ENCODE results near the gene APOA4. TPM values are rescaled to one million over a fixed set of nuclear protein-coding genes. Genes with fewer than 3 reads are reported as not detected.

APOA4 gene
- polyA plus RNA-seq, 1 of the 3 experiments (the other 2 are of a cell fraction), result not detected

- peaks cover 0 to 30% of the 10 kb centered on the region in 2 experiments; a peak in 1 of 4 replicates for H3K4me1 ChIP-seq (ENCODE audit: control insufficient read depth in 1 of 2, insufficient read depth in 2 of 2, low read depth in 1 of 2, low read length in 1 of 2)
- peak; percentile 76 for DNase-seq
- H4K20me1 ChIP-seq (ENCODE audit: insufficient read depth), result no peaks in the 10 kb centered on the region
- no peak overlapping the region for H3K4me2 ChIP-seq
- 67% methylated on average over 11 of the region's 16 CpGs for WGBS (ENCODE audit: low lambda C conversion rate)
- no peaks in the 10 kb centered on the region for H3K9me2 ChIP-seq
- H3K27me3 ChIP-seq (ENCODE audit: insufficient read depth), result no peaks in the 10 kb centered on the region
- ChIA-PET POLR2A (interaction anchor here (0.9 kb wide), 1 partner anchor 41 kb away, joined by 4 read pairs; the partner anchor contains the start of gene ZPR1), CTCF (interaction anchor here (0.8 to 1.9 kb wide), 5 partner anchors 12 to 277 kb away, joined by 3 to 9 read pairs (median 4); partner anchors contain the start of gene APOA5)
- H3K36me3 ChIP-seq (replicated peaks in 1 of 2; ENCODE audit: control insufficient read depth in 1 of 2, insufficient read depth in 2 of 2, low read length in 1 of 2), result no peaks in the 10 kb centered on the region
- no peaks in the 10 kb centered on the region for H3K9me3 ChIP-seq
- no peak overlapping the region for H3K4me3 ChIP-seq (ENCODE audit: low read depth in 2 of 2, low read length in 1 of 2)
- no peak overlapping the region for H3K9ac ChIP-seq
- no peaks in the 10 kb centered on the region for H3F3A ChIP-seq (replicated peaks; ENCODE audit: insufficient read depth)
- no peaks in the 10 kb centered on the region for H3K79me2 ChIP-seq (ENCODE audit: insufficient read depth)
- H2AFZ ChIP-seq (ENCODE audit: low read depth), result no peak overlapping the region
- H3K27ac ChIP-seq (ENCODE audit: low read depth in 2 of 2, low read length in 1 of 2), result peak overlapping the region in 1 of 2 experiments; percentile 69; a peak in 2 of 4 replicates
- TF ChIP-seq USF2 (IDR thresholded peaks at IDR 0.05; ENCODE audit: borderline replicate concordance, low read depth, low read length) (no peak), JUND (IDR thresholded peaks at IDR 0.05) (no peak), ELF1 (IDR thresholded peaks at IDR 0.05) (no peak), TCF12 (IDR thresholded peaks at IDR 0.05) (no peak), MAX (IDR thresholded peaks at IDR 0.05; ENCODE audit: low read depth) (no peak), RFX5 (IDR thresholded peaks at IDR 0.05; ENCODE audit: low read length) (no peak), TEAD4 (IDR thresholded peaks at IDR 0.05; ENCODE audit: borderline replicate concordance, insufficient read depth) (no peak), IRF3 (IDR thresholded peaks at IDR 0.05; ENCODE audit: low read depth, low read length) (no peak), GABPA (IDR thresholded peaks at IDR 0.05; ENCODE audit: low read depth) (no peak), RXRA (IDR thresholded peaks at IDR 0.05; ENCODE audit: borderline replicate concordance, low read depth) (no peak), EP300 (IDR thresholded peaks at IDR 0.05; ENCODE audit: borderline replicate concordance in 1 of 2, low read depth in 1 of 2, low read length in 1 of 2) (peak in 1 of 2 experiments; percentile 39; a peak in 1 of 4 replicates), RAD21 (IDR thresholded peaks at IDR 0.05; ENCODE audit: low read length) (no peak), SMC3 (IDR thresholded peaks at IDR 0.05; ENCODE audit: low read depth, low read length) (no peak), MEF2A (IDR thresholded peaks at IDR 0.05; ENCODE audit: borderline replicate concordance, low read depth) (no peak), USF1 (IDR thresholded peaks at IDR 0.05; ENCODE audit: borderline replicate concordance, low read depth) (no peak), ZBTB33 (IDR thresholded peaks at IDR 0.05; ENCODE audit: borderline replicate concordance, low read depth) (no peak), PBX3 (IDR thresholded peaks at IDR 0.05) (no peak), FOSL2 (IDR thresholded peaks at IDR 0.05; ENCODE audit: borderline replicate concordance, low read depth) (no peak), POLR2AphosphoS5 (IDR thresholded peaks at IDR 0.05; ENCODE audit: low read depth, low read length) (no peak), GATA2 (CRISPR knock-in tag; IDR thresholded peaks at IDR 0.05) (peak; percentile 87), TAF1 (IDR thresholded peaks at IDR 0.05; ENCODE audit: borderline replicate concordance, low read depth, low read length) (no peak), YY1 (IDR thresholded peaks at IDR 0.05; ENCODE audit: low read depth) (no peak), REST (IDR thresholded peaks at IDR 0.05; ENCODE audit: low read depth, low read length) (no peak)
Observed at GRCh38 chr11:116828632-116829524, 5.8 kb upstream of the APOA4 start.

All from SK-N-SH (cell line).